SH-SY5Y (cell line): ENCODE results near the gene PPL.

Experiments
- GATA2 ChIP-seq: IDR thresholded peaks from 2 replicates; pipeline ENCODE4 v1.6.1; 2011; ENCODE audit warnings: mild to moderate bottlenecking, low read depth, low read length
- GATA3 ChIP-seq: IDR thresholded peaks from 2 replicates; pipeline ENCODE4 v1.6.1; 2011; ENCODE audit warnings: low read depth, mild to moderate bottlenecking, low read length, moderate library complexity

Gene PPL

GRCh38 chr16:4860727-4861342 is 76.1 kb downstream of the PPL start:
- TF ChIP-seq GATA2 (no peak), GATA3 (no peak)

DNA sequence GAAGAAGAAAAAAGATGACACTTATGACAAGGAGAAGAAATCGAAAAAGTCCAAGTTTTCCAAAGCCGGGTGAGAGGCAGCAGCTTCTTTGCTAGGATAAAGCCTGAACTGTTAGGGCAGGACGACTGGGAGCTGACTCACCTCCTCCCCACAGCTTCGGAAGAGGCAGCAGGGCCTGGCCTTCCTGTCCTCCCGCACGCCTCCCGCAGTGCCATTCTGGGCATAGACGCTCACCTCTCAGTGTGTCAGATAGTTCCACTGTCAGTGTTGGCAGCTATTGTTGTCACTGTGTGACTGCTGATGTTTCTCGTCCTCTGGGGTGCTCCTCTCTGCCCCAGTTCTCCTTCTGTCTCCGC is 77.1 kb downstream of the PPL start:
- TF ChIP-seq GATA2 (no peak), GATA3 (no peak)

GRCh38 chr16:4859190-4859899 is 77.6 kb downstream of the PPL start:
- TF ChIP-seq GATA2 (no peak), GATA3 (no peak)

DNA sequence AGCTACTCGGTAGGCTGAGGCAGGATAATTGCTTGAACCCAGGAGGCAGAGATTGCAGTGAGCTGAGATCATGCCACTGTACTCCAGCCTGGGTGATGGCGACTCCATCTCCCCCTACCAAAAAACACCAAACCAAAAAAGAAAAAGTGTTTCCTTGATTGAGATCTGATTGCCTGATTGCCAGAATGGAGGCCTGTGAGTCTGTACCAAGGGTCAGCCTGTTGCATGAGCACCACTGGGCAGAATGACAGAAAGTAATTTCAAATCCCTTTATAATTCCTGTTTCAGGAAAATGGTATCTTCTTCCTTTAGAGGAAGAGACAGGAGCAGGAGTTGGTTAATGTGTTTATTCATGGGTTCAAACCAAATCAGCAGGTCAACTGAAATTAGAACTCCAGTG is 81.1 kb downstream of the PPL start:
- TF ChIP-seq GATA2: no peak
- TF ChIP-seq GATA3: no peak

DNA sequence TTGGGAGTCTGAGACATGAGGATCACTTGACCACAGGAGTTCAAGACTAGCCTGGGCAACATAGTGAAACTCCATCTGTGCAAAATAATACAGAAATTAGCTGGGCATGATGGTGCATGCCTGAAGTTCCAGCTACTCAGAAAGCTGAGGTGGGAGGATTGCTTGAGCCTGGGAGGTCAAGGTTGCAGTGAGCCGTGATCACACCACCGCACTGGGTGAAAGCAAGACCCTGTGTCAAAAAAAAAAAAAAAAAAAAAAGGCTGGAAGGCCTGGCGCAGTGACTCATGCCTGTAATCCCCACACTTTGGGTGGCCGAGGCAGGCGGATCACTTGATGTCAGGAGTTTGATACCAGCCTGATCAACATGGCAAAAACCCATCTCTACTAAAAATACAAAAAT is 81.6 kb downstream of the PPL start:
- no peak for TF ChIP-seq GATA2
- no peak for TF ChIP-seq GATA3

DNA sequence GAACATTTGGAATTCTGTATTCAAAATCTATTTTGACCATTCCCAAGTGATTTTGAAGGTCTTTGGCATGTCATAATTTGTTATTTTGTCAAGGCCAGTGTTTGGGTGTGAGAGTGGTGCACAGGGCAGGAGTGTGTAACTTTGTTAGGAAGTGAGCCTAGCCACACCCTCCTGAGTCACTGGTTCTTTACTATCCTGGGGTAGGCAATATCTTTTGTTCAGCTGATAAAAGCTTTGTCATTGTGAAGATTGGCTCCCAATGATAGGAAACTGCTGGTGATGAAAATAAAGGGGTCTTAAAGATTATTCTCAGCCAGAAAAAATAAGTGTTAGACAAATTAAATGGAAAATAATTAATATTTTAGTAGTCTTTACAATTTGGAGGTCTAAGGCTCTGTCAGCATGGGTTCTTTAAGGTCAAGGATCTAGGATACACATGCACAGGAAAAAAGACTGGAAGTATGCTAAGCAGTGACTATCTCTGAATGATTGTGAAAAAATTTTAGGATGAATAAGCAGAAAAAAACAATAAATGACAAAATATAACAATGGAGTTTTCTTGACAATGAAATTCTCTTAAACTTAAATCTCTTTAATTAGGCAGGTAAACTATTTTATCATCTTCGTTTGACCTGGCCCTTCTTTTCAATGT is 84.6 kb downstream of the PPL start:
- no peak for TF ChIP-seq GATA3
- TF ChIP-seq GATA2: no peak

- TF ChIP-seq GATA3: no peak
- peak; percentile 74 for TF ChIP-seq GATA2
These were observed 86.7 kb downstream of the PPL start for GRCh38 chr16:4850211-4850610.

- TF ChIP-seq GATA2 (no peak), GATA3 (no peak)
These were observed 89.0 kb downstream of the PPL start for GRCh38 chr16:4847774-4848587.

- no peak for TF ChIP-seq GATA3
- no peak for TF ChIP-seq GATA2
These were observed 89.8 kb downstream of the PPL start, which contains the start of the genes GLYR1 and UBN1 for GRCh38 chr16:4846901-4847773. Gene GLYR1 (minus strand): TSS chr16:4847288. CDS start chr16:4847265, 23 bp downstream. Gene UBN1 (plus strand): TSS chr16:4847481. CDS start chr16:4852918, 5,437 bp downstream.

- TF ChIP-seq GATA2 (no peak), GATA3 (no peak)
These were observed 90.4 kb downstream of the PPL start for GRCh38 chr16:4846503-4846900.

- TF ChIP-seq GATA3 (no peak), GATA2 (no peak)
These were observed 96.0 kb downstream of the PPL start for GRCh38 chr16:4840984-4841383.

- TF ChIP-seq GATA3: no peak
- TF ChIP-seq GATA2: no peak
These were observed 97.0 kb downstream of the PPL start for GRCh38 chr16:4839942-4840341.

DNA sequence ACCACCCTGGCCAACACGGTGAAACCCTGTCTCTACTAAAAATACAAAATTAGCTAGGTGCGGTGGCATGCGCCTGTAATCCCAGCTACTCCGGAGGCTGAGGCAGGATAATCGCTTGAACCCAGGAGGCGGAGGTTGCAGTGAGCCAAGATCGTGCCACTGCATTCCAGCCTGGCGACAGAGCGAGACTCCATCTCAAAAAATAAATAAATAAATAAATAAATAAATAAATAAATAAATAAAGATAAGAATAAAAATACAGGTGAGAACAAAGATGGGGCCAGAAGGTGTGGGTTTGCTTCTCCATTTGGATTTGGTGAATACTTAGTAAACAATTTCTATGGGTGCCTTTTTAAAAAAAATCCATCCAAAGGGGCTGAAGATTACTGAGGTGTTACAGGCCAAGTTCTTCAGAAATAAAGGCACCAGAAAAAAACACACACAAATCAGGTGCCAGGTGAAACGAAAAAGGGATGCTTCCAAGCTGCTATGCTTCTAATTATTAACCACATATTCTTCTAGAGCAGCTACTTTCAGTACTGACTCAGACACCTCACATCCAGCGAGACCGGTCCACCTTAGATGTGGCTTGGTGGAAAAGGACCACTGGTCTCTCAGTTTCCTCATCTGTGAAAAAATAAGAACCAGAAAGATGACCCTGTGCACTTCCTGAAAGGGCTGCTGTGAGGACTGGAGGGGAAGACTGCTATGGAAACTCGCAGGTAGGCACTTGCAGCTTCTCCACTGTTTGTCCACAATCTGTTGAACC is 99.0 kb downstream of the PPL start:
- no peak for TF ChIP-seq GATA2
- TF ChIP-seq GATA3: no peak

DNA sequence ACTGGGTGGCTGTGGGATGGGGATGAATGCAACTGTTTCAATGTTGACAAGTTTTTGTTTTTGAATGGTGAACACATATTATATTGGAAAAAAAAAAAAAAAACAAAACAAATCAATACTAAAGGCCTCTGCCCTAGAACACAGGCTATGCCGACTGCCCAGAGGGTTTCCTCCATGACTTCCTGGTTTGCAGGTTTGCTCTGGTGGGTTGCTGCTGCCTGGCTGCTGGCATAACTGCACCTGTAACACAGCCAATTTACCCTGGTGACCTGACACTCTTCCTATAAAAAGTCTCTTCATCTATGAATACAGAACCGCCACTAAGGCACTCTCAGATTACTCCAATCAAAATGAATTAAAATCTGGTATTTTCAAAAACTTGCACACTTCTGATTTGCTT is 100.2 kb downstream of the PPL start:
- no peak for TF ChIP-seq GATA2
- TF ChIP-seq GATA3: no peak

GRCh38 chr16:4833584-4833983 is 103.4 kb downstream of the PPL start:
- TF ChIP-seq GATA2 (no peak), GATA3 (no peak)
